Gastroesophageal sphincter (tissue), 4 donors: ENCODE data around the gene ADAMTSL3. TPM values are rescaled to one million over a fixed set of nuclear protein-coding genes. Genes with fewer than 3 reads are reported as not detected.

ENCODE experiments used
- ATAC-seq: fragments of 150-250 bp; one replicate; pipeline ENCODE4 v1.9.1; 2016; ENCODE audit warnings: mild to moderate bottlenecking, moderate library complexity
- H3K27ac ChIP-seq, 4 donors: fragments of 200-600 bp; sonication (generic) in 3 of 4; 1 replicate in 3 of 4; 2 replicates in 1 of 4; pipeline ENCODE4 v1.5.1; 2016 to 2019
- H3K27me3 ChIP-seq: fragments of 200-600 bp; sonication (generic); one replicate; pipeline ENCODE4 v1.5.1; 2019
- H3K36me3 ChIP-seq, 2 donors: fragments of 200-600 bp; sonication (generic); one replicate each; pipeline ENCODE4 v1.5.1; 2019; ENCODE audit warnings: control low read depth in 1 of 2
- H3K4me1 ChIP-seq, 3 donors: fragments of 200-600 bp; sonication (generic); 1 replicate in 2 of 3; 2 replicates in 1 of 3; pipeline ENCODE4 v1.5.1; 2016 to 2019; ENCODE audit warnings: control low read depth in 2 of 3
- H3K4me3 ChIP-seq, 2 donors: fragments of 200-600 bp; sonication (generic); one replicate each; pipeline ENCODE4 v1.5.1; 2019; ENCODE audit warnings: mild to moderate bottlenecking in 1 of 2, moderate library complexity in 1 of 2
- H3K9me3 ChIP-seq, 3 donors: fragments of 200-600 bp; sonication (generic); one replicate each; pipeline ENCODE4 v1.5.1; 2017 to 2019; ENCODE audit warnings: control low read depth in 2 of 3
- CTCF ChIP-seq, 4 experiments: fragments of 200-600 bp in 2 of 4; fragments of 450-650 bp in 2 of 4; sonication (generic) in 1 of 4; IDR thresholded peaks; one replicate each; pipeline ENCODE4 v1.5.1; 2017 to 2019; ENCODE audit warnings: antibody characterized with exemption in 4 of 4, mild to moderate bottlenecking in 2 of 4, moderate library complexity in 2 of 4
- EP300 ChIP-seq: sonication (generic); formaldehyde crosslinking; IDR thresholded peaks from one replicate; pipeline ENCODE4 v1.6.1; 2017; ENCODE audit warnings: antibody characterized with exemption, mild to moderate bottlenecking
- POLR2A ChIP-seq, 2 donors: fragments of 450-650 bp; IDR thresholded peaks; one replicate each; pipeline ENCODE4 v1.6.1; 2017; ENCODE audit warnings: antibody characterized with exemption in 2 of 2, mild to moderate bottlenecking in 2 of 2, moderate library complexity in 1 of 2
- POLR2AphosphoS5 ChIP-seq: sonication (generic); formaldehyde crosslinking; IDR thresholded peaks from one replicate; pipeline ENCODE4 v1.6.1; 2017; ENCODE audit warnings: antibody characterized with exemption
- WGBS, 2 donors: methylation state at CpG; one replicate each; pipeline ENCODE4 v1.1.5; 2018; ENCODE audit warnings: low coverage in 1 of 2; 5-methylcytosine and 5-hydroxymethylcytosine counted together
- total RNA-seq, 4 donors: library from RNA; depleted of rRNA; stranded (reverse); fragments of >200 nt; gene quantifications; one replicate each; pipeline ENCODE4 v1.1.0, GENCODE V29; 2016

The ADAMTSL3 gene
- total RNA-seq, 4 donors from 2014 or later: 19.4 to 35.9 (median 24.1) TPM

GRCh38 chr15:83983634-83984458 lies 329.9 kb downstream of the ADAMTSL3 start:
- Histone ChIP-seq H3K4me3 (no peak overlapping the region), H3K9me3 (no peaks in the 10 kb centered on the region), H3K4me1 (no peaks in the 10 kb centered on the region), H3K36me3 (peaks cover 0 to 18% of the 10 kb centered on the region in 2 donors), H3K27me3 (no peaks in the 10 kb centered on the region), H3K27ac (no peak overlapping the region)
- TF ChIP-seq POLR2AphosphoS5: no peak
- no peak for TF ChIP-seq POLR2A (IDR thresholded peaks at IDR 0.05)
- no peak for TF ChIP-seq CTCF (IDR thresholded peaks at IDR 0.05)
- no peak for TF ChIP-seq EP300
- WGBS, 2 donors: 54 to 68% methylated on average over 4 of the region's 4 CpGs
- no peak for ATAC-seq

GRCh38 chr15:83984601-83985000 lies 330.7 kb downstream of the ADAMTSL3 start:
- Histone ChIP-seq H3K27me3 (no peaks in the 10 kb centered on the region), H3K36me3 (peaks cover 0 to 18% of the 10 kb centered on the region in 2 donors), H3K9me3 (no peaks in the 10 kb centered on the region), H3K27ac (no peak overlapping the region), H3K4me3 (no peak overlapping the region), H3K4me1 (peaks cover 0 to 5% (median 0%) of the 10 kb centered on the region in 3 donors)
- ATAC-seq: no peak
- TF ChIP-seq POLR2A (IDR thresholded peaks at IDR 0.05): no peak
- no peak for TF ChIP-seq CTCF (IDR thresholded peaks at IDR 0.05)
- no peak for TF ChIP-seq POLR2AphosphoS5
- TF ChIP-seq EP300: no peak

GRCh38 chr15:83991163-83991562 lies 337.2 kb downstream of the ADAMTSL3 start:
- no peak overlapping the region for H3K27ac ChIP-seq
- 61 to 79% methylated on average over 5 of the region's 5 CpGs for WGBS, 2 donors
- ATAC-seq: no peak

GRCh38 chr15:83992324-83993031 lies 338.6 kb downstream of the ADAMTSL3 start:
- H3K36me3 ChIP-seq: peaks cover 0 to 9% of the 10 kb centered on the region in 2 donors
- H3K4me1 ChIP-seq: peaks cover 0 to 33% (median 0%) of the 10 kb centered on the region in 3 donors
- TF ChIP-seq EP300 (no peak), CTCF (IDR thresholded peaks at IDR 0.05) (no peak), POLR2A (IDR thresholded peaks at IDR 0.05) (no peak), POLR2AphosphoS5 (no peak)
- 80 to 93% methylated on average over 2 to 3 of the region's 3 CpGs for WGBS, 2 donors
- no peak overlapping the region for H3K27ac ChIP-seq
- ATAC-seq: no peak
- no peaks in the 10 kb centered on the region for H3K9me3 ChIP-seq
- H3K4me3 ChIP-seq: no peak overlapping the region
- H3K27me3 ChIP-seq: no peaks in the 10 kb centered on the region

More at GRCh38 chr15:83991163-83991562, 337.2 kb downstream of the ADAMTSL3 start:
- Histone ChIP-seq H3K36me3 (peaks cover 0 to 9% of the 10 kb centered on the region in 2 donors), H3K4me3 (no peak overlapping the region), H3K9me3 (no peaks in the 10 kb centered on the region), H3K27me3 (no peaks in the 10 kb centered on the region), H3K4me1 (peaks cover 0 to 33% (median 0%) of the 10 kb centered on the region in 3 donors)
- TF ChIP-seq POLR2A (IDR thresholded peaks at IDR 0.05) (no peak), EP300 (no peak), CTCF (IDR thresholded peaks at IDR 0.05) (no peak), POLR2AphosphoS5 (peak; percentile 43)
